ENCODE measurements around the gene TEN1. TPM values are rescaled to one million over a fixed set of nuclear protein-coding genes. Genes with fewer than 3 reads are reported as not detected.
A peak's percentile ranks its signal among the peaks of the same experiment; 100 is the strongest.

The TEN1 gene
- total and polyA plus RNA-seq, 2 of the 13 experiments (the other 11 are each of a cell fraction or from before 2014, with no cell fraction given) = 18.0 to 21.3 TPM

DNA sequence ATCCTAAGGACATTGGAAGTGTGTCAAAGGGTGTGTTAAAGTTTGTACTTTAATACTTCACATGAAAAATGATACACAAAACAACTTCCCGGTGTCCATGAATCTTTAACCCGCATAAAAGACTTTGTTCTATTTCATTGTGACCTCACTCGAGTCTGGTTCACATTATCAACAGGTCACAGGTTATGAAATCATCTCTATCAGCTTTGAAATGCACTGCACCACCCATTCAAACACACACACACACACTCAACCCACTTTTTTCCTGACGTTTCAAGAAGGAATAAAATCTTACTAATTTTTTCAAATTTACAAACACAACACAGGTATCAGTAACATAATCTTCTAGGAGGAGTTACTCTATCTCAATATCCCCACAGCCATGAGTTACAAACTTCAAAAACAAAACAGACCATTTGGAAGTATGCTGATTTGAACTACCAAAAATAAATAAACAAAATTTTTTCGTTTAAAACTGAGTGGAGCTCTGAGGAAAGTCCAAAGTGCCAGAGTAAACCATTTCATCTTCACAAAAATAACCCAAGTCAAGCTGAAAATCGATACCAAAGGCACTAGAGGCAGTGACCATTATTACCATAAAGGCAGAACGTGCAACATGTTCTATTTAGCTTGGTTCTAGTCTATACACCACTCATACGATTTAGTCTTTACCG lies 2.7 kb upstream of the TEN1 start (continued):
- TF ChIP-seq ZNF382 (CRISPR knock-in tag; IDR thresholded peaks at IDR 0.05; ENCODE audit: borderline replicate concordance) (no peak), FOXO1 (CRISPR knock-in tag; IDR thresholded peaks at IDR 0.05) (peak; percentile 41; the same call in 1 of the 2 replicates), ZNF556 (CRISPR knock-in tag; IDR thresholded peaks at IDR 0.05; ENCODE audit: borderline replicate concordance) (no peak), FOXP1 (IDR thresholded peaks at IDR 0.05) (no peak), FOXP1 (CRISPR knock-in tag; IDR thresholded peaks at IDR 0.05) (peak; percentile 67), ERF (CRISPR knock-in tag; IDR thresholded peaks at IDR 0.05) (no peak), EED (CRISPR knock-in tag; IDR thresholded peaks at IDR 0.05) (no peak), ZNF367 (CRISPR knock-in tag; IDR thresholded peaks at IDR 0.05; ENCODE audit: borderline replicate concordance) (no peak), ZNF850 (CRISPR knock-in tag; conservative IDR thresholded peaks at IDR 0.05) (no peak), ZNF83 (CRISPR knock-in tag; IDR thresholded peaks at IDR 0.05; ENCODE audit: borderline replicate concordance) (no peak), TP53 (CRISPR knock-in tag; conservative IDR thresholded peaks at IDR 0.05) (no peak), KLF11 (CRISPR knock-in tag; IDR thresholded peaks at IDR 0.05) (0 out of 2 replicates have a peak, but pooled peaks have one; percentile 1), ZMYM3 (CRISPR knock-in tag; IDR thresholded peaks at IDR 0.05) (no peak; the same call in 1 of the 2 replicates), ZFP37 (CRISPR knock-in tag; IDR thresholded peaks at IDR 0.05; ENCODE audit: borderline replicate concordance) (no peak), WIZ (CRISPR knock-in tag; IDR thresholded peaks at IDR 0.05) (no peak), ZNF430 (CRISPR knock-in tag; IDR thresholded peaks at IDR 0.05) (no peak), GABPB1 (CRISPR knock-in tag; IDR thresholded peaks at IDR 0.05) (no peak)
- TF ChIP-seq, protein P1, sequence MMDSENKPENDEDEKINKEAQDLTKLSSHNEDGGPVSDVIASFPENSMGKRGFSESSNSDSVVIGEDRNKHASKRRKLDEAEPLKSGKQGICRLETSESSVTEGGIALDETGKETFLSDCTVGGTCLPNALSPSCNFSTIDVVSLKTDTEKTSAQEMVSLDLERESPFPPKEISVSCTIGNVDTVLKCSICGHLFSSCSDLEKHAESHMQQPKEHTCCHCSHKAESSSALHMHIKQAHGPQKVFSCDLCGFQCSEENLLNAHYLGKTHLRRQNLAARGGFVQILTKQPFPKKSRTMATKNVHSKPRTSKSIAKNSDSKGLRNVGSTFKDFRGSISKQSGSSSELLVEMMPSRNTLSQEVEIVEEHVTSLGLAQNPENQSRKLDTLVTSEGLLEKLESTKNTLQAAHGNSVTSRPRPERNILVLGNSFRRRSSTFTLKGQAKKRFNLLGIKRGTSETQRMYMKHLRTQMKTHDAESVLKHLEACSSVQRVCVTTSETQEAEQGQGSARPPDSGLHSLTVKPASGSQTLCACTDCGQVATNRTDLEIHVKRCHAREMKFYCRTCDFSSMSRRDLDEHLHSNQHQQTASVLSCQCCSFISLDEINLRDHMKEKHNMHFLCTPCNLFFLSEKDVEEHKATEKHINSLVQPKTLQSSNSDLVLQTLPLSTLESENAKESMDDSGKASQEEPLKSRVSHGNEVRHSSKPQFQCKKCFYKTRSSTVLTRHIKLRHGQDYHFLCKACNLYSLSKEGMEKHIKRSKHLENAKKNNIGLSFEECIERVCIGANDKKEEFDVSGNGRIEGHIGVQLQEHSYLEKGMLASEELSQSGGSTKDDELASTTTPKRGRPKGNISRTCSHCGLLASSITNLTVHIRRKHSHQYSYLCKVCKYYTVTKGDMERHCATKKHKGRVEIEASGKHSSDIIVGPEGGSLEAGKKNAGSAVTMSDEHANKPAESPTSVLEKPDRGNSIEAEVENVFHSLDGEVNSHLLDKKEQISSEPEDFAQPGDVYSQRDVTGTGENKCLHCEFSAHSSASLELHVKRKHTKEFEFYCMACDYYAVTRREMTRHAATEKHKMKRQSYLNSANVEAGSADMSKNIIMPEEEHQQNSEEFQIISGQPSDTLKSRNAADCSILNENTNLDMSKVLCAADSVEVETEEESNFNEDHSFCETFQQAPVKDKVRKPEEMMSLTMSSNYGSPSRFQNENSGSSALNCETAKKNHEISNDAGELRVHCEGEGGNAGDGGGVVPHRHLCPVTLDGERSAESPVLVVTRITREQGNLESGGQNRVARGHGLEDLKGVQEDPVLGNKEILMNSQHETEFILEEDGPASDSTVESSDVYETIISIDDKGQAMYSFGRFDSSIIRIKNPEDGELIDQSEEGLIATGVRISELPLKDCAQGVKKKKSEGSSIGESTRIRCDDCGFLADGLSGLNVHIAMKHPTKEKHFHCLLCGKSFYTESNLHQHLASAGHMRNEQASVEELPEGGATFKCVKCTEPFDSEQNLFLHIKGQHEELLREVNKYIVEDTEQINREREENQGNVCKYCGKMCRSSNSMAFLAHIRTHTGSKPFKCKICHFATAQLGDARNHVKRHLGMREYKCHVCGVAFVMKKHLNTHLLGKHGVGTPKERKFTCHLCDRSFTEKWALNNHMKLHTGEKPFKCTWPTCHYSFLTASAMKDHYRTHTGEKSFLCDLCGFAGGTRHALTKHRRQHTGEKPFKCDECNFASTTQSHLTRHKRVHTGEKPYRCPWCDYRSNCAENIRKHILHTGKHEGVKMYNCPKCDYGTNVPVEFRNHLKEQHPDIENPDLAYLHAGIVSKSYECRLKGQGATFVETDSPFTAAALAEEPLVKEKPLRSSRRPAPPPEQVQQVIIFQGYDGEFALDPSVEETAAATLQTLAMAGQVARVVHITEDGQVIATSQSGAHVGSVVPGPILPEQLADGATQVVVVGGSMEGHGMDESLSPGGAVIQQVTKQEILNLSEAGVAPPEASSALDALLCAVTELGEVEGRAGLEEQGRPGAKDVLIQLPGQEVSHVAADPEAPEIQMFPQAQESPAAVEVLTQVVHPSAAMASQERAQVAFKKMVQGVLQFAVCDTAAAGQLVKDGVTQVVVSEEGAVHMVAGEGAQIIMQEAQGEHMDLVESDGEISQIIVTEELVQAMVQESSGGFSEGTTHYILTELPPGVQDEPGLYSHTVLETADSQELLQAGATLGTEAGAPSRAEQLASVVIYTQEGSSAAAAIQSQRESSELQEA (CRISPR knock-in tag; IDR thresholded peaks at IDR 0.05; ENCODE audit: not compliant biosample characterization) = no peak
- TF ChIP-seq, protein P2, sequence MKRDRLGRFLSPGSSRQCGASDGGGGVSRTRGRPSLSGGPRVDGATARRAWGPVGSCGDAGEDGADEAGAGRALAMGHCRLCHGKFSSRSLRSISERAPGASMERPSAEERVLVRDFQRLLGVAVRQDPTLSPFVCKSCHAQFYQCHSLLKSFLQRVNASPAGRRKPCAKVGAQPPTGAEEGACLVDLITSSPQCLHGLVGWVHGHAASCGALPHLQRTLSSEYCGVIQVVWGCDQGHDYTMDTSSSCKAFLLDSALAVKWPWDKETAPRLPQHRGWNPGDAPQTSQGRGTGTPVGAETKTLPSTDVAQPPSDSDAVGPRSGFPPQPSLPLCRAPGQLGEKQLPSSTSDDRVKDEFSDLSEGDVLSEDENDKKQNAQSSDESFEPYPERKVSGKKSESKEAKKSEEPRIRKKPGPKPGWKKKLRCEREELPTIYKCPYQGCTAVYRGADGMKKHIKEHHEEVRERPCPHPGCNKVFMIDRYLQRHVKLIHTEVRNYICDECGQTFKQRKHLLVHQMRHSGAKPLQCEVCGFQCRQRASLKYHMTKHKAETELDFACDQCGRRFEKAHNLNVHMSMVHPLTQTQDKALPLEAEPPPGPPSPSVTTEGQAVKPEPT (CRISPR knock-in tag; IDR thresholded peaks at IDR 0.05; ENCODE audit: low read depth) = no peak
- TF ChIP-seq, protein P3, sequence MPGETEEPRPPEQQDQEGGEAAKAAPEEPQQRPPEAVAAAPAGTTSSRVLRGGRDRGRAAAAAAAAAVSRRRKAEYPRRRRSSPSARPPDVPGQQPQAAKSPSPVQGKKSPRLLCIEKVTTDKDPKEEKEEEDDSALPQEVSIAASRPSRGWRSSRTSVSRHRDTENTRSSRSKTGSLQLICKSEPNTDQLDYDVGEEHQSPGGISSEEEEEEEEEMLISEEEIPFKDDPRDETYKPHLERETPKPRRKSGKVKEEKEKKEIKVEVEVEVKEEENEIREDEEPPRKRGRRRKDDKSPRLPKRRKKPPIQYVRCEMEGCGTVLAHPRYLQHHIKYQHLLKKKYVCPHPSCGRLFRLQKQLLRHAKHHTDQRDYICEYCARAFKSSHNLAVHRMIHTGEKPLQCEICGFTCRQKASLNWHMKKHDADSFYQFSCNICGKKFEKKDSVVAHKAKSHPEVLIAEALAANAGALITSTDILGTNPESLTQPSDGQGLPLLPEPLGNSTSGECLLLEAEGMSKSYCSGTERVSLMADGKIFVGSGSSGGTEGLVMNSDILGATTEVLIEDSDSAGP (CRISPR knock-in tag; IDR thresholded peaks at IDR 0.05; ENCODE audit: borderline replicate concordance) = no peak

Data from HepG2 (cell line).